Measurements from ENCODE around the gene HACD3.

HACD3 gene

GRCh38 chr15:65530318-65531111 lies at the start of gene HACD3:
TSS of gene HACD3 (plus strand) at chr15:65530463. CDS start at chr15:65530632, 169 bp downstream.
- peak; percentile 50 for DNase-seq (ENCODE audit: low read depth in 2 of 2)

GRCh38 chr15:65484876-65485275 lies 45.4 kb upstream of the HACD3 start:
- no peak for DNase-seq (ENCODE audit: low read depth in 2 of 2)

- DNase-seq (ENCODE audit: low read depth in 2 of 2) = no peak
These were observed 36.2 kb upstream of the HACD3 start for GRCh38 chr15:65494076-65494475.

DNA sequence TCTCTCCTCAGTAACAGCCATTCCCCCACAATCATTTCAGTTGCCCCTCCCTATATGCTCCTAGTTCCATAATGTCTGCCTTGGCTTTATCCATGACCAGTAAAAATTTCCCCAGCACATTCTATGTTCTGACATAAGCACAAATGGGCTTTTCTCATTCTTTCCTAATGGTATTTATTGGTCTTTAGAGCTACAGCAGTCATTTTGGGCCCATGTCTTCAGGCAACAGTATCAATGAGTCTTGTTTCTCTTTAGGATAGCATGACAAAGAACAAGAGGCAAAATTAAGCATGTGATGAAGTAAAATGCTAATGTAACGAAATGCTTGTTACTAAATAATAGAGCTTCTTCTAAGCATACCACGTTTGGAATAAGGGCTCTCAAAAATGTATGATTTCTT lies 20.9 kb upstream of the HACD3 start:
- no peak for DNase-seq (ENCODE audit: low read depth in 2 of 2)

DNA sequence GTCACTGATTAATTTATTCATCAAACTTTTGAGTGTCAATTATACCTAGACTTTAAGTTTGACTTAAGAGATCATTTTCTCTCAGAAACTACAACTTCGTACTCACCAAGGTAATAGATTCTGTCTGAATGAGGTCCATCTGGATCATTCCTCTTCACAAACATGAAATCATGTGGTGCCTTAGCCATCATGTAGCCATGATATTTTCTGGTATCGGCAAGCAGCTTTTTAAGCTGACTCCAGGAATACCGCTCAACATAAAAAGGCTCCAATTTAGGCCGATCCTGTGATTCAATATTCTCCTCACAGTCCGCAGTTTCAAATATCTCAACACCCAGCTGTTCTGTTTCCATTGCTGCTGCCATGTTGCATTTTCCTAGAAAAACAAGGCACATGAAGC lies 18.1 kb upstream of the HACD3 start:
- DNase-seq (ENCODE audit: low read depth in 2 of 2) = no peak

GRCh38 chr15:65512807-65513416 lies 17.4 kb upstream of the HACD3 start:
- no peak for DNase-seq (ENCODE audit: low read depth in 2 of 2)

- peak; percentile 75 to 79 for DNase-seq (ENCODE audit: low read depth in 2 of 2)
These were observed 13.0 kb upstream of the HACD3 start, which contains the start of gene DPP8 for GRCh38 chr15:65516997-65517865. TSS of gene DPP8 (minus strand) at chr15:65517689. CDS start at chr15:65512553, 5,136 bp downstream.

GRCh38 chr15:65517866-65518207 lies 12.4 kb upstream of the HACD3 start:
- DNase-seq (ENCODE audit: low read depth in 2 of 2) = no peak

GRCh38 chr15:65518633-65519285 lies 11.5 kb upstream of the HACD3 start:
- no peak for DNase-seq (ENCODE audit: low read depth in 2 of 2)

- DNase-seq (ENCODE audit: low read depth in 2 of 2) = no peak
These were observed 8.9 kb upstream of the HACD3 start for GRCh38 chr15:65521350-65521749.

DNA sequence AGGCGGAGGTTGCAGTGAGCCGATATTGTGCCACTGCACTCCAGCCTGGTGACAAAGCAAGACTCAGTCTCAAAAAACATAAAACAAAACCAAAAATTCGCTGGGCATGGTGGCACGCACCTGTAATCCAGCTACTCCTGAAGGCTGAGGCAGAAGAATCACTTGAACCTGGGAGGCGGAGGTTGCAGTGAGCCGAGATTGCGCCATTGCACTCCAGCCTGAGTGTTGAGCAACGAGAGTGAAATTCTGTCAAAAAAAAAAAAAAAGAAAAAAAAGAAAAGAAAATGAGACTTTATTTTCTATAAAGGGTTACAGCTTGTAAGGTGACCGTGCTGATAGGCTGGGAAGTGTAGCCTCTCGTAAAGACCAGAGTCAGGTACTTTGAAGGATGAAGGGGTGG lies 6.0 kb upstream of the HACD3 start:
- no peak for DNase-seq (ENCODE audit: low read depth in 2 of 2)

- DNase-seq (ENCODE audit: low read depth in 2 of 2) = no peak
These were observed 4.6 kb upstream of the HACD3 start for GRCh38 chr15:65525622-65526021.

- no peak for DNase-seq (ENCODE audit: low read depth in 2 of 2)
These were observed 1.7 kb upstream of the HACD3 start for GRCh38 chr15:65528461-65529060.

- no peak for DNase-seq (ENCODE audit: low read depth in 2 of 2)
These were observed 423 bp upstream of the HACD3 start for GRCh38 chr15:65529762-65530317.

- no peak for DNase-seq (ENCODE audit: low read depth in 2 of 2)
These were observed 2.4 kb downstream of the HACD3 start for GRCh38 chr15:65532738-65533051.

DNA sequence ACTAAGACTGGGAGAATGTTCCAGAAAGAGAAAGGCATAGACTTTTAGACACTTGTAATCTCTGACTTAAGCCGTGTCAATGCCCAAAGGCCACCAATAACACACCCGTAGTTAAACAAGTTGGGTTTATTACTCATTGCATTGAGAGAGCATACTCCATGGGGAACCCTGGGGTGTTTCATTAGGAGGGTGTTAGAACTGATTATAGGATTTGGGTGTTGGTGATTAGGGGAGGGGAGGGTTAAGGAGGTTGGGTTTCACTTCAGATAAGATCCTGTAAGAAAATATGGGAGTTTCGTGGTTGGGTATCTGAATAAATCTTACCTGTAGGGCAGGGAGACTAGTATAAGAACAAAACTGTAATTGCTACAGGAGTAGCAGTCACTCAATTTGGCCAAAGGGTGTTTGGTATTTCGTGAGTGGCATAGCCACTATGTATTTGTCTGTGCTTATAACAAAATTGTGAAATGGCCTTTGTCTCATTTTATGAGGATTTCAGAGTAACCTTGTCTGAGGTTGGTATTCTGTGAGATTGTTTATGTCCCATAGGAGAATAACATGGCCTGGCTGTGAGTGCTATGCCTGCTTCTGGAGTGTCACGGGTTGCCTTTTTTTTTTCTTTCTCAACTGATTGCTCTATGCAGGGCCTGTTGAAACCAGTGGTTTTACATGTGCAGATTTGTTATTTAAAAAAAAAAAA lies 2.9 kb downstream of the HACD3 start:
- DNase-seq (ENCODE audit: low read depth in 2 of 2) = no peak

GRCh38 chr15:65535192-65535591 lies 4.9 kb downstream of the HACD3 start:
- DNase-seq (ENCODE audit: low read depth in 2 of 2) = no peak

DNA sequence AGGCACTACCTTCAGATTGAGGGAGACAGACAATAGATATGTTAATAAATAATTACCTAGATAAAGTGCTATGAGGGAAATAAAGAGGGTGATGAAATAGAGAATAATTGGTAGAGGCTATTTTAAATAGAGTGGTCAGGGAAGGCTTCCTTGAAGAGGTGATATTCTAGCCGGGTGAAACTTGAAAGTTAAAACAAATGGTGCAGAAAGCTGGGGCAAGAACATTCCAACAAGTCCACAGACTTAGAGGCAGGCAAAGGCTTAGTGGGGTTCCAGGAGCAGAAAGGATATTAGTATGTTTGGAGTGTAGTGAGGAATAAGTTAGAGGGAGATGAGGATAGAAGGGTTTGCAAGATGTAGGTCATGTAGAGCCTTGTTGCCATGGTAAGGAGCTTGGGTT lies 10.1 kb downstream of the HACD3 start:
- no peak for DNase-seq (ENCODE audit: low read depth in 2 of 2)

GRCh38 chr15:65541231-65541820 lies 11.1 kb downstream of the HACD3 start:
- DNase-seq (ENCODE audit: low read depth in 2 of 2) = no peak

- no peak for DNase-seq (ENCODE audit: low read depth in 2 of 2)
These were observed 17.6 kb downstream of the HACD3 start for GRCh38 chr15:65547841-65548240.
